Coronary artery (tissue), 2 donors: ENCODE data around the gene R3HDM4.

Experiments
- DNase-seq: peaks from one replicate; pipeline ENCODE4 v3.0.0-alpha.2; 2017; ENCODE audit warnings: low spot score
- H3K27ac ChIP-seq, 2 donors: fragments of 200-600 bp; sonication (generic); one replicate each; pipeline ENCODE4 v1.5.1; 2016 to 2019
- H3K4me3 ChIP-seq: fragments of 200-600 bp; sonication (generic); 2 replicates; pipeline ENCODE4 v1.5.1; 2016; ENCODE audit warnings: mild to moderate bottlenecking, moderate library complexity
- CTCF ChIP-seq: fragments of 200-600 bp; sonication (generic); IDR thresholded peaks from one replicate; pipeline ENCODE4 v1.5.1; 2019; ENCODE audit warnings: antibody characterized with exemption

Gene R3HDM4

GRCh38 chr19:900043-900301 is 13.0 kb downstream of the R3HDM4 start:
- Histone ChIP-seq H3K27ac (no peak overlapping the region), H3K4me3 (no peak overlapping the region)
- no peak for TF ChIP-seq CTCF
- DNase-seq, result no peak

- Histone ChIP-seq H3K27ac (no peak overlapping the region), H3K4me3 (no peak overlapping the region)
- no peak for DNase-seq
- TF ChIP-seq CTCF, result no peak
Measured at GRCh38 chr19:899336-900042, 13.5 kb downstream of the R3HDM4 start.

DNA sequence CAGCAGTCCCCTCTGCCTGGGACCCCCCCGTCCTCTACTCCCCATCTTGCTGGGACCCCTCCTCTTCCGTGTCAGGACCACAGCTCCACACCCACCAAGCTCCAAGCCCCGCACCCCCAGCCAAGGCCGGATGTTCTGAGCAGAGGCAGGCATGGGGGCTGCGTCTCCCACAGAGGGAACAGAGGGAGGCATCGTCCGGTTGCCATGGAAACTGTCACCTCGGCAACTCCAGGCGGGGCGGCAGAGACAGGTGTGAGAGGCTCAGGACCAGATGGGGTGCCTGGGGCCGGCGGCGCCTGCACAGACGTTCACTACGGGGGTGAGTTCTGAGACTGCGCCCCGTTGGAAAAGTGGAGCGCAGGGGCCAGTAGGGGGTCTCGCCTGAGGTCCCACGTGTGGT is 14.4 kb downstream of the R3HDM4 start:
- no peak overlapping the region for H3K27ac ChIP-seq
- TF ChIP-seq CTCF, result no peak
- no peak for DNase-seq

GRCh38 chr19:897442-898039 is 15.5 kb downstream of the R3HDM4 start:
- no peak for TF ChIP-seq CTCF
- DNase-seq, result no peak
- no peak overlapping the region for H3K27ac ChIP-seq
- H3K4me3 ChIP-seq, result no peak overlapping the region

More for the DNA sequence above, 14.4 kb downstream of the R3HDM4 start:
- H3K4me3 ChIP-seq, result no peak overlapping the region

- no peak for DNase-seq
- TF ChIP-seq CTCF, result no peak
- H3K27ac ChIP-seq, result no peak overlapping the region
- H3K4me3 ChIP-seq, result no peak overlapping the region
Measured at GRCh38 chr19:896999-897398, 16.0 kb downstream of the R3HDM4 start.

DNA sequence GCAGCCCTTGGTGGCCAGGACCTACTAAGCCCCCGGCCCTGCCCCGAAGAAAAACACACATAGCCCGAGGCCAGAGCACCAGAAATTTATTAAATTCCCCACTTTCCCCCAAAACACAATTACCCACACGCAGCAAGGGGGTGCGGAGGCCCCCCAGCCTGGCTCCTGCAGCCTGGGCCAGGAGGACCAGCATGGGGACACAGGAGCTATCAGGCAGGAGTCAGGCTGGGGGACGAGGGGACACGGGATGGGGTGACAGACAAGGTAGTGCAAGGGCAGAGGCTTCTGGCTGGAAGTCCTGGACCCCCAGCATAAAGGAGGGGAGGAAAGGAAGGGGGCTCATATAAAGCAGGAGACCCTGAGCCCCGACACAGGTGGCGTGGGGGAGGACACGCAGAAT is 16.6 kb downstream of the R3HDM4 start:
- DNase-seq, result no peak
- no peak overlapping the region for H3K4me3 ChIP-seq
- TF ChIP-seq CTCF, result no peak
- H3K27ac ChIP-seq, result no peak overlapping the region
